ENCODE data around the gene ARHGDIA.

- TF ChIP-seq CTCF (IDR thresholded peaks at IDR 0.05; ENCODE audit: low read depth, low read length): no peak
- TF ChIP-seq POLR2A (IDR thresholded peaks at IDR 0.05; ENCODE audit: extremely low read depth, insufficient read length): no peak
Observed at GRCh38 chr17:81885869-81886548, 14.9 kb upstream of the ARHGDIA start.

All from NB4 (cell line).